Lung (tissue), 12 donors: ENCODE measurements around the gene MCTP2. TPM values are rescaled to one million over a fixed set of nuclear protein-coding genes. Genes with fewer than 3 reads are reported as not detected.
A peak's percentile ranks its signal among the peaks of the same experiment; 100 is the strongest.

Source experiments
- ATAC-seq: fragments of 200-7000 bp; cut with Tn5 transposase; one replicate; pipeline ENCODE4 v1.9.1; 2020; ENCODE audit warnings: moderate number of reproducible peaks; ENCODE audit not compliant: insufficient read depth, low FRiP score
- DNase-seq, 3 donors: peaks; one replicate each; pipeline ENCODE4 v3.0.0-alpha.2; 2013 to 2017
- H3K27ac ChIP-seq, 2 donors: one replicate each; pipeline ENCODE4 v1.5.1; 2013; ENCODE audit warnings: mild to moderate bottlenecking in 2 of 2, moderate library complexity in 2 of 2, control low read depth in 1 of 2, inconsistent platforms in 1 of 2, low read depth in 1 of 2, low read length in 1 of 2
- H3K27me3 ChIP-seq, 3 donors: one replicate each; pipeline ENCODE4 v1.5.1; 2013; ENCODE audit warnings: low read length in 2 of 3; ENCODE audit not compliant: control insufficient read depth in 3 of 3, insufficient read depth in 3 of 3
- H3K36me3 ChIP-seq, 4 donors: one replicate each; pipeline ENCODE4 v1.5.1; 2013; ENCODE audit warnings: low read length in 4 of 4, mild to moderate bottlenecking in 1 of 4, moderate library complexity in 1 of 4; ENCODE audit not compliant: control insufficient read depth in 4 of 4, insufficient read depth in 4 of 4
- H3K4me1 ChIP-seq, 5 donors: one replicate each; pipeline ENCODE4 v1.5.1; 2013; ENCODE audit warnings: low read length in 5 of 5, mild to moderate bottlenecking in 2 of 5, moderate library complexity in 1 of 5; ENCODE audit not compliant: control insufficient read depth in 5 of 5, insufficient read depth in 5 of 5
- H3K4me3 ChIP-seq: one replicate; pipeline ENCODE4 v1.5.1; 2013; ENCODE audit warnings: mild to moderate bottlenecking, control low read depth, moderate library complexity
- H3K9ac ChIP-seq, 2 donors: one replicate each; pipeline ENCODE4 v1.5.1; 2013; ENCODE audit warnings: low read length in 2 of 2, control low read depth in 1 of 2; ENCODE audit not compliant: insufficient read depth in 1 of 2
- H3K9me3 ChIP-seq, 4 donors: one replicate each; pipeline ENCODE4 v1.5.1; 2013; ENCODE audit warnings: low read length in 3 of 4, mild to moderate bottlenecking in 1 of 4, moderate library complexity in 1 of 4; ENCODE audit not compliant: control insufficient read depth in 4 of 4, insufficient read depth in 3 of 4
- WGBS, 2 donors: extraction: QIAGEN DNeasy Blood & Tissue Kit; methylation state at CpG; one replicate each; pipeline ENCODE4 v1.1.7; 2013; 5-methylcytosine and 5-hydroxymethylcytosine counted together
- polyA plus RNA-seq, 2 donors: library from polyadenylated mRNA; stranded (reverse); fragments of 200-250 nt; gene quantifications; one replicate each; pipeline ENCODE4 v1.2.1, GENCODE V29; 2013
- total RNA-seq, 2 donors: library from RNA; depleted of rRNA in 1 of 2; stranded (reverse); fragments of >200 nt in 1 of 2; gene quantifications; one replicate each; pipeline ENCODE4 v1.2.1, GENCODE V29; 2014 to 2021
- TF ChIP-seq, protein P1 (sequence below): IDR thresholded peaks from 2 replicates; pipeline ENCODE4 v1.5.1; 2012; ENCODE audit warnings: mild to moderate bottlenecking; ENCODE audit errors: control extremely low read depth, extremely low read depth
- donor health status: control.
- donor health status: control.
- donor health status: Bipolar disorder and iron deficiency.
- donor health status: healthy.
- donor health status: DM: yes; HTN: yes; CAD: no.

The MCTP2 gene
- total and polyA plus RNA-seq, 4 donors = 3.5 to 92.5 (median 30.2) TPM

DNA sequence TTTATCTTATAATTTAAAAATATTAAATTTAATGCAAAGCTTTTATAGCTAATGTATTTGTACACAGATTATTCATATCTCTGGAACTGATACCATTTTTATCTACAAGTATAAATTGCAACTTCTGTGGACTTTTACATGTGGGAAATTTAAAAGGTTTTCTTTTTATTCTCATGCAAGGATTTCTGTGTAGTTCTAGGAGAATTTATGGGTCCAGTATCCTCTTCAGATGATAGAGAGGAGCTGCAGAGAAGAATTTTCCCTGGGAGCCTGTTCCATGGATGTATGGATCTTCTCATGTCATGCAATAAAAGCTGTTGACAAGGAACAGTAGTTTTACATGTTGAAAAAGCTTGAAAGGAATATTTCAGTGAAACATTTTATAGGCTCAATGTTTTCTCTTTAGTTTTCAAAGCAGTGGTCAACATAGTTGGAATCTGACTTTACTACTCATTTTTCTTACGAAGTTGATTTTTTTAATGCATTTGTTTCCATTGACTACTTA, 119.7 kb downstream of the MCTP2 start:
- no peak for ATAC-seq
- 97 to 99% methylated on average over 1 of the region's 1 CpG for WGBS, 2 donors
- Histone ChIP-seq H3K9ac (no peak overlapping the region), H3K9me3 (no peaks in the 10 kb centered on the region), H3K36me3 (peaks cover 0 to 2% (median 0%) of the 10 kb centered on the region in 4 donors), H3K27ac (no peak overlapping the region), H3K27me3 (no peaks in the 10 kb centered on the region), H3K4me1 (peaks cover 0 to 45% (median 5%) of the 10 kb centered on the region in 5 donors), H3K4me3 (no peak overlapping the region)
- no peak for DNase-seq
- TF ChIP-seq, protein P1, sequence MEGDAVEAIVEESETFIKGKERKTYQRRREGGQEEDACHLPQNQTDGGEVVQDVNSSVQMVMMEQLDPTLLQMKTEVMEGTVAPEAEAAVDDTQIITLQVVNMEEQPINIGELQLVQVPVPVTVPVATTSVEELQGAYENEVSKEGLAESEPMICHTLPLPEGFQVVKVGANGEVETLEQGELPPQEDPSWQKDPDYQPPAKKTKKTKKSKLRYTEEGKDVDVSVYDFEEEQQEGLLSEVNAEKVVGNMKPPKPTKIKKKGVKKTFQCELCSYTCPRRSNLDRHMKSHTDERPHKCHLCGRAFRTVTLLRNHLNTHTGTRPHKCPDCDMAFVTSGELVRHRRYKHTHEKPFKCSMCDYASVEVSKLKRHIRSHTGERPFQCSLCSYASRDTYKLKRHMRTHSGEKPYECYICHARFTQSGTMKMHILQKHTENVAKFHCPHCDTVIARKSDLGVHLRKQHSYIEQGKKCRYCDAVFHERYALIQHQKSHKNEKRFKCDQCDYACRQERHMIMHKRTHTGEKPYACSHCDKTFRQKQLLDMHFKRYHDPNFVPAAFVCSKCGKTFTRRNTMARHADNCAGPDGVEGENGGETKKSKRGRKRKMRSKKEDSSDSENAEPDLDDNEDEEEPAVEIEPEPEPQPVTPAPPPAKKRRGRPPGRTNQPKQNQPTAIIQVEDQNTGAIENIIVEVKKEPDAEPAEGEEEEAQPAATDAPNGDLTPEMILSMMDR = no peak

DNA sequence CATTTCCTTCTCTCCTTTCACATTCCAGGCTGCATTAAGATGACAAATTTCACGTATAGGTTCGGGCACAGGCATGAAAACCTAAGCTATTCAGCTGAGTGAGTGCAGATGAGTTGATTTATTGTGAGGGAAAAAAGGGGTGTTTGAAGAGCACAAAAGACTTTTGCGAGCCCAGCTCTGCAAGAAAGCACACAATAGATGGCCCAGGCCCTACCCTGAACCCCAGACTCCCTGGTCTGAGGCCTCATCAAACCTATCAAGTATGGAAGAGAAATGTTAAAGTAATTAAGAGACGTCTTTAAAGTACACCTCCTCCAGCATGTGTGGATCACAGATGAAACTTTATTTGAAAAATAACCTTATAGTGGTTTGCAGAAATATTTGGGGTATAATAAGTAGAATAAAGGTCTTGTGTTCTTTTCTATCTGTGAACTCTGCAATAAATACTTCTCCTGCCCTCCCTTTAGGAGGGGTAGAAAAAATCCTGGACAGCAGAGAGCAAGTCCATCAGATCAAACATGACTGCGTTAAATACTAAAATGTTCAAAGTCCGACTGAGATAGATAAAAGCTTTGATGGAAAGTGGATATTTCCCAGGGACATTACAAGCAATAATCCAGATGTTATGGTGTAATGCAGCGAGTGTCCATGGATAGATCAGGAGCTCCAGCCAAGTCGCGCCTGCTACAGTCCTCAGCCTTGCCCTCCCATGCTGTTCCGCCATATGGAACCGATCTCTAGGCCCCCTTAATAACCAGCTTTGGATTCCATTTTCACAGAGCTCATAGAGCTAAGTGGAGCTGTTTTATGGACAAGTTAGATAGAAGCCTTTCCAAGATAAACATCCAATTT, 121.5 kb downstream of the MCTP2 start:
- TF ChIP-seq, protein P1 = no peak
- H3K27ac ChIP-seq = no peak overlapping the region
- H3K36me3 ChIP-seq = peaks cover 0 to 2% (median 0%) of the 10 kb centered on the region in 4 donors
- DNase-seq (peak; percentile 96 to 100 (median 99)), ATAC-seq (peak; percentile 47)
- no peaks in the 10 kb centered on the region for H3K9me3 ChIP-seq
- H3K27me3 ChIP-seq = no peaks in the 10 kb centered on the region
- no peak overlapping the region for H3K4me3 ChIP-seq
- 83 to 85% methylated on average over 11 of the region's 11 CpGs for WGBS, 2 donors
- no peak overlapping the region for H3K9ac ChIP-seq
- peaks cover 0 to 57% (median 5%) of the 10 kb centered on the region in 5 donors for H3K4me1 ChIP-seq

DNA sequence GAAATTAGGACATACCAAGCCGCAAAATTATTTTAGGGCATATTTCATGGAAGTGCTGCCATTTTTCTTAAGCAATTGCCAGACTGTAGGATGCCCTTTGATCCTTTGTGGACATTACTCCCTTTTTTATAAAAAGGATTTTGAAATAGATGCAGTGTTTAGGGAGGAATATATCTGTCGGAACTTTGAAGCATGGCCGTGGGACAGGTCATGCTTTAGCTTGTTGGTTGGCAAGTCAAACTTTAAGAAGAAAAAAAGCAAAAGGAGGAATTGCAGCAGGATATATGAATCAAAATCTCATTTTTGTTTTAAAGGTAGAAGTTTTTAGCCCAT, 122.1 kb downstream of the MCTP2 start:
- no peak for ATAC-seq
- 79 to 83% methylated on average over 3 of the region's 3 CpGs for WGBS, 2 donors
- TF ChIP-seq, protein P1 = no peak

More for the DNA sequence above, 122.1 kb downstream of the MCTP2 start:
- no peak for DNase-seq
- H3K4me1 ChIP-seq = peaks cover 0 to 63% (median 5%) of the 10 kb centered on the region in 5 donors
- H3K9ac ChIP-seq = no peak overlapping the region
- H3K9me3 ChIP-seq = no peaks in the 10 kb centered on the region
- peaks cover 0 to 2% (median 0%) of the 10 kb centered on the region in 4 donors for H3K36me3 ChIP-seq
- no peaks in the 10 kb centered on the region for H3K27me3 ChIP-seq
- H3K4me3 ChIP-seq = no peak overlapping the region
- H3K27ac ChIP-seq = no peak overlapping the region
